Stimulated activated CD4-positive, alpha-beta T cell treated with anti-CD3 and anti-CD28 coated beads, TNF-alpha, amount 100 ng/mL, for 48 hours (primary cell): ENCODE results near the gene ATP6AP1.
A peak's percentile ranks its signal among the peaks of the same experiment; 100 is the strongest.

Experiments used
- DNase-seq, 3 donors: peaks; one replicate each; pipeline ENCODE4 v3.0.0-alpha.2; 2020; ENCODE audit warnings: low read depth in 3 of 3

The ATP6AP1 gene

GRCh38 chrX:154449618-154450017 lies 21.1 kb downstream of the ATP6AP1 start:
- no peak for DNase-seq

- no peak for DNase-seq
Observed at GRCh38 chrX:154450312-154450711, 21.8 kb downstream of the ATP6AP1 start.

GRCh38 chrX:154452823-154453222 lies 24.3 kb downstream of the ATP6AP1 start:
- no peak for DNase-seq

GRCh38 chrX:154457491-154458115 lies 29.1 kb downstream of the ATP6AP1 start:
- DNase-seq, result no peak

GRCh38 chrX:154458116-154458953 lies 29.9 kb downstream of the ATP6AP1 start, which contains the start of gene PLXNA3:
TSS of gene PLXNA3 (plus strand) at chrX:154458281. CDS start at chrX:154460184, 1,903 bp downstream.
- peak in 2 of 3 donors; percentile 37 to 42 for DNase-seq

- DNase-seq, result no peak
Observed at GRCh38 chrX:154458954-154459778, 30.7 kb downstream of the ATP6AP1 start.

- DNase-seq, result no peak
Observed at GRCh38 chrX:154459832-154460231, 31.4 kb downstream of the ATP6AP1 start.

- no peak for DNase-seq
Observed at GRCh38 chrX:154460326-154460725, 31.8 kb downstream of the ATP6AP1 start.

- DNase-seq, result no peak
Observed at GRCh38 chrX:154462396-154462795, 33.9 kb downstream of the ATP6AP1 start.

- no peak for DNase-seq
Observed at GRCh38 chrX:154463611-154464220, 35.2 kb downstream of the ATP6AP1 start.

- no peak for DNase-seq
Observed at GRCh38 chrX:154464806-154465365, 36.4 kb downstream of the ATP6AP1 start.

GRCh38 chrX:154465601-154466000 lies 37.1 kb downstream of the ATP6AP1 start:
- DNase-seq, result no peak

GRCh38 chrX:154466036-154466435 lies 37.6 kb downstream of the ATP6AP1 start:
- no peak for DNase-seq

GRCh38 chrX:154466907-154467306 lies 38.4 kb downstream of the ATP6AP1 start:
- DNase-seq, result no peak

- no peak for DNase-seq
Observed at GRCh38 chrX:154467556-154467955, 39.1 kb downstream of the ATP6AP1 start.

- no peak for DNase-seq
Observed at GRCh38 chrX:154468217-154468616, 39.7 kb downstream of the ATP6AP1 start.

- DNase-seq, result no peak
Observed at GRCh38 chrX:154469114-154469513, 40.6 kb downstream of the ATP6AP1 start.

GRCh38 chrX:154469880-154470279 lies 41.4 kb downstream of the ATP6AP1 start:
- DNase-seq, result no peak

- no peak for DNase-seq
Observed at GRCh38 chrX:154470434-154470833, 42.0 kb downstream of the ATP6AP1 start.

GRCh38 chrX:154470914-154471568 lies 42.6 kb downstream of the ATP6AP1 start:
- DNase-seq, result no peak
